A549 (cell line): Measurements from ENCODE around the gene SLC8A1.

Experiments used
- BHLHE40 ChIP-seq: IDR thresholded peaks from 2 replicates; pipeline ENCODE4 v1.6.1; 2012; ENCODE audit warnings: low read depth, low read length, inconsistent platforms
- CEBPB ChIP-seq, 2 experiments: fragments of >200 bp in 1 of 2; sonication (Bioruptor Twin) in 1 of 2; formaldehyde crosslinking in 1 of 2; IDR thresholded peaks; 2 replicates each; pipeline ENCODE4 v1.6.1; 2012 to 2016
- CHD2 ChIP-seq: fragments of 150-350 bp; IDR thresholded peaks from 2 replicates; pipeline ENCODE4 v1.6.1; 2014; ENCODE audit warnings: low read length; ENCODE audit not compliant: partially characterized antibody
- CTCF ChIP-seq: fragments of >200 bp; sonication (Bioruptor Twin); formaldehyde crosslinking; IDR thresholded peaks from 3 replicates; pipeline ENCODE4 v1.5.1; 2016
- HEYL ChIP-seq: fragments of 250-450 bp; sonication (Bioruptor Pico); IDR thresholded peaks from 2 replicates; pipeline ENCODE4 v1.8.0; 2021; ENCODE audit warnings: mild to moderate bottlenecking, moderate library complexity
- MAX ChIP-seq: IDR thresholded peaks from 2 replicates; pipeline ENCODE4 v1.6.1; 2012
- POLR2A ChIP-seq: IDR thresholded peaks from 2 replicates; pipeline ENCODE4 v1.6.1; 2012; ENCODE audit warnings: mild to moderate bottlenecking, low read length
- TFCP2L1 ChIP-seq: fragments of 250-450 bp; sonication (Bioruptor Pico); IDR thresholded peaks from 2 replicates; pipeline ENCODE4 v1.5.0; 2021; ENCODE audit warnings: mild to moderate bottlenecking
- USF2 ChIP-seq: fragments of 450-650 bp; IDR thresholded peaks from 2 replicates; pipeline ENCODE4 v1.6.1; 2014; ENCODE audit warnings: antibody characterized with exemption
- ZC3H11A ChIP-seq: fragments of 450-650 bp; IDR thresholded peaks from 2 replicates; pipeline ENCODE4 v1.6.1; 2014; ENCODE audit warnings: antibody characterized with exemption, mild to moderate bottlenecking
- ZFP36 ChIP-seq: fragments of 450-650 bp; IDR thresholded peaks from 2 replicates; pipeline ENCODE4 v1.6.1; 2014; ENCODE audit warnings: borderline replicate concordance; ENCODE audit not compliant: partially characterized antibody

GRCh38 chr2:40285391-40285790 lies 166.5 kb downstream of the SLC8A1 start:
- TF ChIP-seq CTCF, result no peak
- no peak for TF ChIP-seq ZC3H11A
- no peak for TF ChIP-seq ZFP36
- no peak for TF ChIP-seq BHLHE40
- no peak for TF ChIP-seq USF2
- no peak for TF ChIP-seq POLR2A
- TF ChIP-seq CHD2, result no peak
- no peak for TF ChIP-seq HEYL (CRISPR knock-in tag)
- TF ChIP-seq CEBPB (IDR thresholded peaks at IDR 0.05), result no peak
- no peak for TF ChIP-seq TFCP2L1 (CRISPR knock-in tag)
- no peak for TF ChIP-seq MAX
